HG03342 (cell line): ENCODE measurements around the gene PLA2G2A.

Experiments used
- ATAC-seq: cut with Tn5 transposase; IDR thresholded peaks from one replicate; pipeline ENCODE4 v1.9.1; 2021; ENCODE audit warnings: mild to moderate bottlenecking, moderate library complexity; ENCODE audit not compliant: unreplicated experiment

PLA2G2A gene

DNA sequence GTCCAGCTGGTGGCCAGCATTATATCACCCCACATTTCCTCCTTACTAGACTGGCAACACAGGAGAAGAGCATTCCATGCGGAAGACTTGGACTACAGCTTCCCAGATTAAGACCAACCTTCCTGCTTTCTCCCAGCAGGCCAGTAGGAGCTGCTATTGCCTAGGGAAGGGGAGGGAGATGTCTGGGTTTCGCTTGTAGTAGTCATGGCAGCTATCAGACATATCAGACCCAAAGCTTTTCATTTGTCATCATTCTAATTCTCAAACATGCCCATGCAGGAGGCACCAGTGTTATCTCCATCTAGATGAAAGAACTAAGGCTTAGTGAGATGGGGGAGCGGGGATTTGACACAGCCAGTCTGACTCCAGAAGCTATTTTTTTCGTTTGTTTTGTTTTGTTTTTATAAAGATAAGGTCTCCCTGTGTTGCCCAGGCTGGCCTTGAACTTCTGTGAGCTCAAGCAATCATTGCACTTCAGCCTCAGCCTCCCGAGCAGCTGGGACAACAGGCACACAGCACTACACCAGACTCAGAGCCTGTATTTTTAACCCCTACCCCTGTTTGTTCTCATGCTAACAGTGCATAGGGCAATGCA is 4.5 kb downstream of the PLA2G2A start:
- no peak for ATAC-seq

DNA sequence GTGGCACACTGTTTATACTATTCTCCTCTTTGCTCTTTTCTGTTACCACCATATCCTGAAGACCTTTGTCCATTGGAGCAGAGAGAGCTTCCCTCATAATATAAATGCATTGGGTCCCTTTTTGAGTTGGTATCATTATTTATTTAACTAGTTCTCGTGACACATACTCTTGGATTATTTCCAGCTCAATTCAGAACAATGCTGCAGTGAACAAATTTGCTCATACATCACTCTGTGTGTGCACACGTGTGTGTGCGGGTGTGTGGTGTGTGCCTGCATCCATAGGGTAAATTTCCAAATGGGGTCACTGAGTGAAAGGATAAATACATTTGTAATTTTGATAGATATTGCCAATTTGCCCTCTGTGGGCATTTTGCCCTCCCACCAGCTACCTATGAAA is 5.8 kb downstream of the PLA2G2A start:
- ATAC-seq = no peak

DNA sequence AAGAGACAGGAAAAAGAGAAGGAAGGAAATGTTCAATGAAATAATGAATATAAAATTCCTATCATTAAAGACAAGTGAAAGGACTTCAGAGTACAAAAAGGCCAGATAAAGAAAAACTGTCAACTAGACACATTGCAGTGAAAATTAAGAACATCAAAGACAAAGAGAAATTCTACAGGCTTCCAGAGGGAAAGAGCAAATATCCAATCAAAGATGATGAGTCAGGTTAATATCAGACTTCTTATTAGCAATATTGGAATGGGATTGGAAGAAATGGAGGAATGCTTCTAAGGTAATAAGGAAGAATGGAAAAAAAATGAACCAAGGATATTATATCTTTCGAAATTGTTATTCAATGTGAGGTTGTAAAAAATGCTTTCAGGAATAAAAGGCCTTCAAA is 7.8 kb downstream of the PLA2G2A start:
- no peak for ATAC-seq

DNA sequence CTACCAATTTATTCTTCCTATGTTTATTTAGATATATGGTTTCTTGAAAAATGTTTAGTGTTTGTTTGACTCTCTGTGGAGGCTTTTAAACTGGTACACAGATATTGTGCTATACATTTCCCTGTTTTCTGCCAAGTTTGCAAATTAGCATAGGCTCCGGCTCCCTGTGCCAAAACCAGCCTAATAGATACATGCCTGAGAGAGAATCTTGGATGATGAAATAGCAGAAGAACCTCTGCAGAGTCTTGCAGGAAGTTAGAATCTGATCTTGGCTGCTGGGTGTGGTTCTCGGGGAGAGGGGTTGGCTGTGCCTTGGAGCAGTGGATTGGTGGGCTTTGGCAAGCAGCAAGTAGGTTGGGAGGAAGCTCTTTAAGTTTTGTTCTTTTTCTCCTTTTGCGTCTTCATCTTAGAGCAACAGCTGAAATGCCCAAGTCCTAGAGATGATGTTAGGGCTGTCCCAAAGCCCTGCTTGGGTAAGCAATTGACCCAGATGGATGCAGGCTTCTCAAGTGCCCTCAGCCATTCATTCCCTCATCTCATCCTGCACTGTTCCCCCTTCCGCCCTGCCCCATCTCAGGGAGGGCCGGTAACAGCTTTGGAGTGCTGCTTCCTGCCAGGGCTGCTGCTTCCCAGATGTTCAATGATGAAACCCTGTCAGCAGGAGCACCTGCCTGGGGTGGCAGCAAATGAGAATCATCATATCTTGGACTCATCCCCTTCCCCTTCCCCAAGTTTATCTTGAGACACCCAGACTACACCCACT is 9.3 kb downstream of the PLA2G2A start:
- ATAC-seq = no peak

DNA sequence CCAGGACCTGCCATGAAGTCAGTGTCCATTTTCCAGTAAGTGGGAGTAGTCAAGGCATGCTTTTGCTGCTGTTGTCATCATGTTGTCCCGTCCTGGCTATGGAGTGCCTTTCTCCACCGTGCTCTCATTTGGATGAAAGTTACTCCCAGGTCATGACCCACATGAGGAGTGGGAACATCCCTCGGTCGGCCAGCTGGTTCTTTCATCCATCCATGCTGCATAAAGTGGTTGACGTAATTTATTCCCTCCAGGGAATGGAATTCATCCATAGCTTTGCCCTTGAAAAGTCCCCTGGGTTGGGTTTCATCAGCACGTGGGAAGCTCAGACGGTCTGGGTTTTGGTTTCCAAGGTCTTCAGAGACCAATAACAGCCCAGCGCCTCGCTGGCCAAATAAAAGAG is 11.6 kb downstream of the PLA2G2A start:
- ATAC-seq = no peak

DNA sequence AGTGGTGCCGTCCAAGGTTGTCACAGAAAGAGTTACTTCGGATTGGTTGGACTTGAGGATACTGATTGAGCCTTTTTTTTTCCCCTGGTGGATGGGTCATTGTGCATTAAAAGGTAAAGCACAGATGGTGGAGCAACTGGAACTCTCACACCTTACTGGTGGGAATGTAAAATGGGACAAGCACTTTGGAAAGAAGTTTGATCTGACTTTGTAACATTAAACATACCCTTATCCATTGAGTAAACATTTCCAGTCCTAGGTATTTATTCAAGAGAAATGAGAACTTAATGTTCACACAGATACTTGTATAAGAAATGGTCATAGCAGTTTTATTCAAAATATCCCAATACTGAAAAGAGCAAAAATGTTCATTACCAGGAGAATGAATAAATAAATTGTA is 14.9 kb downstream of the PLA2G2A start:
- ATAC-seq = no peak

DNA sequence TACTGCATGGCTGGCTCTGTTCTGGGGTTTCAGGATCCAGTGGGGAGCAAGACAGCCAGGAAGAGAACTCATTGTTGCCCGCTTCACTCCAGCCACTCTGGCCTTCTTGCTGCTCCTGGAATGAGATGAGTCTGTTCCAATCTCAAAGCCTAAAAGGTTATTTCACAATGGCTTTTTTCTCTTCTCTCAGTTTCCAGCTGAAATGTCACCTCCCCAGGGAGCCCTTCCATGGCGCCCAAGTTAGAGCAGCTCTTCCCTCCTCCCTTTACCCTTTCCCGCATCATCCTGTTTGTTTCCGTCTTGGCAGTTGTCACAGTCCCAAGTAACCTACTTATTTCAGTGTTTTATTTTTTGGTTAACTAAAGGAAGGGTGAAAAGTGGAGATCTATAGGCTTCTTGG is 15.8 kb downstream of the PLA2G2A start:
- ATAC-seq = no peak

DNA sequence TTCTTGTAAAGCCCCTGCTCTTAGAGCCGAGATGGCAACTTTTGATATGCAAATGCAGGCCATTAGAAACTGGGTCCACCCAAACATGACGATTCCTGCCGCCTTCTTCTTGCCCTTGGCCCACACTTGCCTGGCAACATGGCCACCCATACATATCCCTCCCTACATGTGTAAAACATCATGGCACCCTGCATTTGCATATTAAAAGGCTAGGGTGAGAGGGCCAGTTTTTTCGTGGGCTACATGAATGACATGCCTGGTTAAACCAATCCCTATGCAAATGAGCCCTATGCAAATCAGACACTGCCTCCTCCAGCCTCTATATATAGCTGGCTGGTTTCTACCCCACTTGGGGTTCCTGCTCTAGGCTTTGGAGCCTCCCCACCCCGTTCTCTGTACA is 18.8 kb downstream of the PLA2G2A start:
- no peak for ATAC-seq

DNA sequence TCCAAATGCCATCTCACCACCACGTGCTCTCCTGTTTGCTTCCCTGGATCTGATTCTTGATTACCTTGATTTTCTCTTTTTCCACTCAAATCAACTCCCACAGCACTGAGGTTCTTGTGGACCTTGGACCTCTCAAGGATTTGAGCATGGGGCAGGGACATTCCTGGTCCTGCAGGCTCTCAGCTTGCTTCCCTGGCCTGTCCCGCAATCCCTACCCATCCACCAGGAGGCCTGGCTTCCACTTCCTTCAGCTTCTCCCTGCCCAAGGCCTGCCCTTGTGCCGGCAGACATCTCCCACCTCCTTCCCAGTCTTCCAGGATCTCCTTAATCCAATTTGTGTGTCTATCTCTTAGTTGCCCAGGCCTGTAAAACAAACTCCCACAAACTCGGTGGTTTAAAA is 21.6 kb downstream of the PLA2G2A start:
- no peak for ATAC-seq

DNA sequence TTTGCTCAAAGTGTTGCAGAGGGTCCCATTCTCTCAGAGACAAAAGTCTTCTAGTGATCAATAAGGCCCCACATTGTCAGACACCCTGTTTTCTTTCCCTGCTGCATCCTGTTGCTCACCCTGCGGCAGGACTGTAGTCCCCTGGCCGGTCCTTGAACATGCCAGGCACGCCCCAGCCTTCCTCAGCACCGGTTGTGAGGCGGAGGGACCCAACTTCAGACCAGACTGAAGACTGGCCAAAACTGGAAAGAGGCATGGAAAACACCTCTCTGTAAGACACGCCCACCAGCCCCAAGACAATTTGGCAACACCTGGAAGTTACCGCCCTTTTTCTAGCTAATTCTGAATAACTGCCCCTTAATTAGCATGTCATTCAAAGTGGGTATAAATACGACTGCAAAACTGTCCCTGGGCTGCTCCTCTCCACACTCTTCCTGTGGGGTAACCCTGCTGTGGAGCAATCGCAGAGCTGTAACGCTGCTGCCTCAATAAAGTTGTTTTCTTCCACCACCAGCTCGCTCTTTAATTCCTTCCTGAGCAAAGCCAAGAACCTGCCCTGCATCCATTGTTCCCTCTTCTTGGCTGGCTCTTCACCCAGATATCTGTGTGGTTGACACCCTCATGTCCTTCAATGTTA is 23.8 kb downstream of the PLA2G2A start:
- no peak for ATAC-seq

DNA sequence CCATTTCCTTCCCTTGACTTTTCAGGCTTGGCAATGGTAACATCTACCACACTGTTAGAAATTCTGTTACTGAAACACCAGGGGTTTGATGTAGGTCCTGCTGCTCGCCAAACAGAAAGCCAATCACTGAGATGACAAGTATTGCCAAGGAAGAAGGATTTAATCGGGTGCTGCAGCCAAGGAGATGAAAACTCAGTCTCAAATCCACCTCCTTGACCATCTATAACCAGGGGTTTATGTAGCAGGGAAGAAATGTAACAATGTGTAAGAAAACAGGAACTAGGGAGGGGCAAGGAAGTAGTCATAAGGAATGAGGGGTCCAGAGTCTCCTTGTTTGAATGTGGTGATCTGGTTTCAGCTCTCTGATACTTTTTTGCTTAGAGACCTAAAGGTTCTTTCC is 25.4 kb downstream of the PLA2G2A start:
- ATAC-seq = no peak

DNA sequence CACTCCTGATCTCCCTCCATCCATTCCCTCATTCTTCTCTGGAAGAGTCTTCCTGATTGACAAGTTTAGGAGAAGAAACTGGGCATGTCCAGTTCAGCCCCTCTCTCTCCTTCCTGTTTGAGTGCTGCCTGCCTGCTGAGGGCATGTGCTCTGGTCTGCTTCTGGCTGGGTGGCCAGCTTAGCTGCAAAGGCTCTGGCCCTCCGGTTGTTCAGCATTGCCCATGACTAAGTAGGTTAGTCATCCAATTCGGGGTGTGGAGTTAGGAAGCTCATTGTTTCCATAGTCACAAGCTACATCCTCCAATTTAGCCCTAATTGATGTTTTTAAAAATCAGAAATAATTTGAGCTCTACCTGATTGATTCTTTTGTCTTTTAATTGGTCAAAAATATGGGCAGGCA is 30.4 kb downstream of the PLA2G2A start:
- no peak for ATAC-seq

DNA sequence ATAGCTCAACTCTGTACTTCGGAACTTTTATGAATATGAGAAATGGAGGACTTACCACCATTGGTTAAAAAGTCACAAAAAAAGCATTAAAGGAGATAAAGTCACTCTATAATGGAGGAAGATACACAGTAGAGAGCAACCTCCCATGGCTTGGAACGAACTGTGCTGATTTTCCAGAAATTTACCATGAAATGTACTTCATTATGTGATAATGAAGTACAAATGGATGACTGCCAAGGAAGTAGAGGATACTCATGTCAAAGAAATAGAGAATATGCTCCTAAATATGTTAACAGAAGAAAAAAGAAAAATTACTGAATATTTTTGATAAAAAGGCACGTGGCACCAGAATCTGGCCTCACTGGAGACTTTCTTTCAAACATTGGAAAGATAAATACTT is 32.4 kb downstream of the PLA2G2A start:
- no peak for ATAC-seq

DNA sequence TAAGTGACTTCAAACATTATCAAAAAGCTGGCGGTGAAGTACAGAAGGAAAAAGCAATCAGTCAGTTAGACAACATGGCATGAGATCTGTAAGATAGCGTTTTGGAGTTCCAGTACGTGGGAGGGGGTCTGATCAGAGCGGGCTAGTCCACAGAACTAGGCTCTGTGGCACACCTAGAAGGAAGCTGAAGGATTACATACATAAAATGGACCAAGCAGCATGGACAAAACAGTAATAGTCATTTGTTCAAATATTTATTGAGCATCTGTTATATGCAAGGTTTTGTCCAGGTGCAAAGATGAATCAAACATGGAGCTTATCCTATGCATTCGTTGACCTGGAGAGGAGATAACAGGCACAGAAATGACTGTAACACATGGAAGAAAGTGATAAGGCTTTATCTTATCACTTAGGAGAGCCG is 33.1 kb downstream of the PLA2G2A start:
- no peak for ATAC-seq

DNA sequence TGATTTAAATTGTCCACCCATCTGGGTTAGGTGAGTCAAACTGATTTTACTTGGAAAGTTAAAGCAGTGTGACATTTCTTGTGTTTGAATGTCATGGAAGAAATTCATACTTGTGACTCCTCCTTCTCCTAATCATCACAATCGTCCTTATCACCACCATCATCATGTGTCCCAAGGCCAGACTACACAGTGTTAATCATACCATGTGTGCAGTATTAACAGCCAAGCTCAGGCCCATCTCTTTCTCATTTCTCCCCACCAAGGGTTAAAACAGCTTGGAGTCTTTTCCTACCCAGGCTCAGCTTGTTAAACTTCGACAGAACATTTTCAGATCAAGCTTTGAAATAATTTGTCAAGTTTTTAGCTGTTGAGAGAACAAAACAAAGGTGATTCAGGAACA is 33.5 kb downstream of the PLA2G2A start:
- no peak for ATAC-seq

DNA sequence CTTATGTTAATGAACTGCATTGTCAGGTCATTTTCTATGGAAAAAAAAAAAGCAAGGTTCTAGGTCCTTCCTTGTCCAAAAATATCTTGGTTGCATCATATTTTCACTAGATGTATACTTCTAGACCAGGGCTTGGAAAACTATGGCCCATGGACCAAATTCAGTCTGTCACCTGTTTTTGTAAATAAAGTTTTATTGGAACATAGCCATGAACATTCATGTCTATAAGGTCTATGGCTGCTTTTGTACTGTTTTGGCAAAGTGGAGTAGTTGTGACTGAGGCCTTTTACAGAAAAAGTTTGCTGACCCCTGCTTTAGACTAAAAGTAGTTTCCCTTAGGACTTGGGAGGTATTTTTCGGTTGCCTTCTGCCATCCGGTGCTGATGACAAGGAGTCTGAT is 36.8 kb downstream of the PLA2G2A start:
- ATAC-seq = no peak

DNA sequence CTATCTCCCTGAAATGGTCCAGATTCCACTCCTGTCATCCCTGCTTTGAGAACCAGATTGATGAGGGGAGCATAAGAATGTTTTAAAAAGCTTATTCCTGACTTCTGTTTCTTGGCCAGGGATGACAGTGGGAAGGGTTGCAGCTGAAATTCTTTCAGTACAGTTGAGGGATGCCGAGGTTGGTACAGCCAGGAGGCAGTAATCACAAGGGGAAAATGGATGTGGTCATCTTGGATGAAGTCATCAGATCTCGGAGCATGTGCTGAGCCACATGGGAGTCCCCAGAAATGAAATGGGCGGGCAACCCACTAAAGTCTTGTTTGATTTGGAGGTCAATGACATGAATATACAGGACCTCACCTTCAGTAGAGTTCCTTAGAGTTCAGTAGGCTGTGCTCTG is 37.3 kb downstream of the PLA2G2A start:
- ATAC-seq = no peak

DNA sequence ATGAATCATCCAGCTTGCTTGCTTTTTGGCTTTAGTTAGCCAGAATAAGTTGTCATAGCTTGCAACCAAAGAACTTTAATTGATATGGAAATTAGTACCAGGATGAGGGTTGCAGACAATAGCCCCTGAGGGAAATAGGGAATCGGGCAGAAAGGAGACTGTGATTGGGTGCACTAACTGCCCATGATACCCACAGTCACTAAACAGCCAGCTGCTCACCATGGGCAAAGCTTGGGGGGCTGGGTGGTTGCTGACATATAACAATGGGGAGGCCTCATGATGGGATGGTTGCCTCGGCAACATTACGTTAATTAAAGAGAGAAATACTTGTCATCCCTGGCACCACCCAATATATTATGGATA is 38.2 kb downstream of the PLA2G2A start:
- ATAC-seq = no peak

DNA sequence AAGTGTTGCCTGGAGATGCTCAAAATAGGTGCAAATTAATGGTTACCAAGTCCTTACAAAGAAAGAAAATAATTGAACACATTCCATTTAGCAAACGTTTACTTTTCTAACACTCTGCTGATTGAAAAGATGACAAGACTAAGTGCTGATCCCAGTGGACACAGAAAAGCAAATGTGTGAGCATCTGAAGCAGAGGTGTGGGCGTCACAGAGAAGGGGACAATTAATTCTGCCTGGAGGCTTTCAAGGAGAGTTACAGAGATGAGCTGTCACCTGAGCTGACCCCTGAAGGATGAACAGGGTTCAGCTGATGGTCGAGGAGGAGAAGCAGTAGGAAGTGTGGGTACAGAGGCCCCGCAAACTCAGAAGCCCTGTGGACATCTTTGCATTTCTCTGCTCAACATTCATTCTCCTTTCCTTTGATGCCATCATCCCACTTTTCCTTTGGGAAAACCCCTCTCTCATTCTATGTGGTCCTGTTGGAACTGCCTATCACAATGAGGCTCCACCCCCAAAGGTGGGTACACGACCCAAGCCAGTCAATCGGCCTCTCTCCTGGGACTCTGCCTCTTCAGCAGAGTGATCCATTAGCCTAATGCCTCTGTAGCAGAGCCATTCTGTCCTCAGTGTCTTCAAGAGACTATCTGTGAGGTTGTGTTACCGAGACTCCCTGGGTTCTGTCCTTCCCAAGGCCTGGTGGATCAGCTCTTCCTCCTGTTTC is 38.8 kb downstream of the PLA2G2A start:
- no peak for ATAC-seq

DNA sequence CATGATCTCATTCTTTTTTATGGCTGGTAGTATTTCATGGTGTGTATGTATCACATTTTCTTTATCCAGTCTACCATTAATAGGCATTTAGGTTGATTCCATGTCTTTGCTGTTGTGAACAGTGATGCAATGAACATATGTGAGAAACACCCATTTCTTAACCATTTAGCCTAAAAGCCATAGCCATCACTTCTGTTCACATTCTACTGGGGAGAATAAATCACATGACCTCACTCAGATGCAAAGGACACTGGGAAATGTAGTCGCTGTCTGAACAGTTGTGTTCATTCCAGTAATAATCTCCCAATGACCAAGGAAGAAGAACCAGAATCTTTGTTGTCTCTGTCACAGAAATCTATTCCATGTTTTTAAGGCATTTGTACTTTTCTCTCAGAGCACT is 40.9 kb downstream of the PLA2G2A start:
- no peak for ATAC-seq

DNA sequence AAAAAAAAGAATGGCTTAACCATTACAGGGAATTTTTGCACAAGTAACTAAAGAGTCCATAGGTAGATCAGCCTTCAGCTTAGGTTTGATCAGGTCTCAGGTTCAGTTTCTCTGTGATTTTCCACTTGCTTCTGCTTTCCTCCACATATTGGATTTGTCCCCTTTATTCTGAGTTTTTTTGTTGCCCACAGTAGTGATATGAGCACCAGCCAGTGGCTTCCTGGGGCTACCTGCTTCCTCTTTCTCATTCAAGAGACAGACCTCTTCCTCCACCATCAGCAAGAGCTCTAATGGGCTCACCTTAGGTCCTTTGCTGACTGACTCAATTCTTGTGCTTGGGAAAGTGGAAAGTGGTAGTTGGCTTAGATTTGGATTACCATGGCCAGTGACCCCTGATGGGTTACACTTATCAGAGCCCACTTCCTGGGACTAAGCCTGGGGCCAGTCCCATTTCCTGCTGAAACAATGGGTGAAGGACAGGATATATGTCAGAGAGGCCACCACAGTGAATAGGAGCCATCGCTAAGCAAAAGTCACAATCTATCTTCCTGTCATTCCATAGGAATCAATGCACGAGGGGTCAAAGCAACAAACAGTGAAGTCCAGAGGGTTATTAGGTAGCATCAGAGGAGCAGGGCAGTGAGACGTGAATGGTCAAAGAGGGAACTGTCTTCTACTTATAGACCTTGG is 43.2 kb downstream of the PLA2G2A start:
- no peak for ATAC-seq
